NB4 (cell line): ENCODE measurements around the gene SRSF9.

Experiments
- DNase-seq: peaks from one replicate; pipeline ENCODE4 v3.0.0; 2010; ENCODE audit warnings: low read depth
- H3K4me3 ChIP-seq: one replicate; pipeline ENCODE4 v1.5.1; 2011; ENCODE audit warnings: mild to moderate bottlenecking, low read depth, low read length, moderate library complexity
- CTCF ChIP-seq: IDR thresholded peaks from one replicate; pipeline ENCODE4 v1.5.1; 2012; ENCODE audit warnings: low read depth, low read length
- MAX ChIP-seq: IDR thresholded peaks from 2 replicates; pipeline ENCODE4 v1.6.1; 2011; ENCODE audit warnings: low read depth, low read length
- MYC ChIP-seq: IDR thresholded peaks from 2 replicates; pipeline ENCODE4 v1.6.1; 2011; ENCODE audit warnings: low read depth, low read length
- POLR2A ChIP-seq: IDR thresholded peaks from 2 replicates; pipeline ENCODE4 v1.6.1; 2011; ENCODE audit warnings: mild to moderate bottlenecking; ENCODE audit not compliant: insufficient read length; ENCODE audit errors: extremely low read depth

SRSF9 gene

GRCh38 chr12:120475643-120476042 is 6.1 kb upstream of the SRSF9 start:
- no peak overlapping the region for H3K4me3 ChIP-seq
- DNase-seq, result no peak
- TF ChIP-seq MAX (no peak), MYC (no peak), POLR2A (no peak), CTCF (no peak)

- TF ChIP-seq MAX (peak; percentile 26; the same call in 1 of the 2 replicates), MYC (no peak), CTCF (no peak), POLR2A (no peak)
- peak overlapping the region; percentile 10 for H3K4me3 ChIP-seq
- peak; percentile 89 for DNase-seq
These were observed 5.0 kb upstream of the SRSF9 start for GRCh38 chr12:120474616-120474960.

GRCh38 chr12:120473807-120474615 is 4.5 kb upstream of the SRSF9 start:
- no peak for TF ChIP-seq POLR2A
- no peak for TF ChIP-seq CTCF
- no peak for DNase-seq
- peak overlapping the region; percentile 10 for H3K4me3 ChIP-seq

- H3K4me3 ChIP-seq, result no peak overlapping the region
- TF ChIP-seq POLR2A (no peak), MAX (no peak)
- DNase-seq, result no peak
These were observed 3.0 kb upstream of the SRSF9 start for GRCh38 chr12:120472521-120472920.

GRCh38 chr12:120470150-120470784 is 719 bp upstream of the SRSF9 start:
- no peak for DNase-seq
- TF ChIP-seq MYC (no peak), MAX (no peak), POLR2A (no peak), CTCF (no peak)
- H3K4me3 ChIP-seq, result peak overlapping the region; percentile 87

GRCh38 chr12:120468821-120469449 is 613 bp downstream of the SRSF9 start:
- peak; percentile 24 for TF ChIP-seq CTCF
- TF ChIP-seq MYC, result no peak
- no peak for DNase-seq
- H3K4me3 ChIP-seq, result peak overlapping the region; percentile 93
